Activated CD8-positive, alpha-beta memory T cell treated with anti-CD3 and anti-CD28 coated beads, Interleukin-2, amount 10 ng/mL, durations not matched to agents 7 days and 5 days (primary cell): ENCODE data around the gene ZNF667. TPM values are rescaled to one million over a fixed set of nuclear protein-coding genes. Genes with fewer than 3 reads are reported as not detected.

Experiments used
- ATAC-seq: fragments of 150-1000 bp; cut with Tn5 transposase; one replicate; pipeline ENCODE4 v1.10.0; 2021; ENCODE audit warnings: moderate library complexity
- CTCF ChIA-PET: fragments of 350-600 bp; sonication (Branson Sonifier 250); formaldehyde crosslinking; loops from one replicate; lab custom pipeline; 2021; ENCODE audit warnings: antibody characterized with exemption; lab: Charles Lee
- DNase-seq: peaks from one replicate; pipeline ENCODE4 v3.0.0-alpha.2; 2020
- H3K27ac Mint-ChIP-seq: one replicate; pipeline ENCODE4 v1.8.0; 2021; ENCODE audit warnings: mild to moderate bottlenecking, mixed read lengths
- H3K27me3 Mint-ChIP-seq: one replicate; pipeline ENCODE4 v1.8.0; 2021; ENCODE audit warnings: mixed read lengths
- H3K36me3 Mint-ChIP-seq: one replicate; pipeline ENCODE4 v1.8.0; 2021; ENCODE audit warnings: mild to moderate bottlenecking, mixed read lengths
- H3K4me1 Mint-ChIP-seq: one replicate; pipeline ENCODE4 v1.8.0; 2021; ENCODE audit warnings: mixed read lengths
- H3K4me3 Mint-ChIP-seq: one replicate; pipeline ENCODE4 v1.8.0; 2021; ENCODE audit warnings: mild to moderate bottlenecking, moderate library complexity, mixed read lengths
- H3K9me3 Mint-ChIP-seq: one replicate; pipeline ENCODE4 v1.8.0; 2022; ENCODE audit warnings: low read depth, mixed read lengths
- total RNA-seq, 2 experiments: library from RNA; stranded (reverse); gene quantifications; one replicate each; pipeline ENCODE4 v1.2.3, GENCODE V29; 2021

The ZNF667 gene
- under 1 TPM; 0.32 to 0.52 TPM for total RNA-seq

DNA sequence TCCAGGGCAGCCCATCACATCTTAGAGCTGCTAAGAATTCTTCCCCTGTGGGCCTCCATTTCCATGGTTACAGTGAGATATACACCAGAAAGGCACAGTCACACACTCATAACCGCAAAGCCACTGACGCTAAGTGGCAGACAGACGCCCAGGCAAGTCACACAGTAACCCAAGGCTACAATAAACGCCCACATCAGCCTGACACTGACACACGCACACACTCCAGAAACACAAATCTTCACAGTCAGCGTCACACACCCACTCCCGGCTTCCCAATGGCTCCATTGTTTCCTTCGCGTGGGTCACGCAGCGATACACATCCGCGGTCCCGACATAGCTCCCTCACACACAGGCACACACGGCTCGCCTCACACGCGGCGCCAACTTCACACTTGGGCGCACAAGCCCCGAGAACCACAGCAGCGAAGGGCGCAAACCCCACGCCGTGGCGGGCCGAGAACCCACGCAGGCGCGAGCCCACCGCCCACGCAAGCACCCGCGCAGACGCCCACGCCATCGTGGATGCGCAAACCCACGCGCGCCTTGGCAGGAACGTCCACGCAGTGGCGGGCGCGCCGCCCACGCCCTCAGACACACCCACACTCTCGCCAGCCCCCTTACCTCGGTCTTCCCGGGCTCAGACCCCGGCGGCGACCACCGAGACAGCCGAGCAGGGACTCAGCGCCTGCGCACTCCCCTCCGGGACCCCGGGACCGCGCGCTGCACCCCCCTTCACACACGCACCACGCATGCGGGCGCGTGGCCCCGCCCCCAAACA lies at the start of gene ZNF667:
ZNF667 (minus strand) TSS at position 695 of the 778 bp plus-strand sequence. CDS start 14,975 bp downstream, outside the sequence.
- no peak for ATAC-seq
- Mint-ChIP-seq H3K36me3 (peaks cover 14% of the 10 kb centered on the region), H3K27me3 (peaks cover 4% of the 10 kb centered on the region), H3K4me1 (peaks cover 9% of the 10 kb centered on the region), H3K9me3 (peaks cover 35% of the 10 kb centered on the region), H3K4me3 (peak within 1 kb of the TSS; percentile 68), H3K27ac (peak within 1 kb of the TSS; percentile 69)
- DNase-seq: no peak
- CTCF ChIA-PET: no interaction called here

DNA sequence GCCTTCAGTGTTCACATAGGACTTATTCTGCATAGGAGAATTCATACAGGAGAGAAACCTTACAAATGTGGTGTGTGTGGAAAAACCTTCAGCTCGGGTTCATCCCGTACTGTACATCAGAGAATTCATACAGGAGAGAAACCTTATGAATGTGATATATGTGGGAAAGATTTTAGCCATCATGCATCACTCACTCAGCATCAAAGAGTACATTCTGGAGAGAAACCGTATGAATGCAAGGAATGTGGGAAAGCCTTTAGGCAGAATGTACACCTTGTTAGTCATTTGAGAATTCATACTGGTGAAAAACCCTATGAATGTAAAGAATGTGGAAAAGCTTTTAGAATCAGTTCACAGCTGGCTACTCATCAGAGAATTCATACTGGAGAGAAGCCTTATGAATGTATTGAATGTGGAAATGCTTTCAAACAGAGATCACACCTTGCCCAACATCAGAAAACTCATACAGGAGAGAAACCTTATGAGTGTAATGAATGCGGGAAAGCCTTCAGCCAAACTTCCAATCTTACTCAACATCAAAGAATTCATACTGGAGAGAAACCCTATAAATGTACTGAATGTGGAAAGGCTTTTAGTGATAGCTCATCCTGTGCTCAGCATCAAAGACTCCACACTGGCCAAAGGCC lies 48.2 kb upstream of the ZNF667 start:
- Mint-ChIP-seq H3K4me1 (no peaks in the 10 kb centered on the region), H3K36me3 (peaks cover 15% of the 10 kb centered on the region), H3K4me3 (no peak overlapping the region), H3K9me3 (peaks cover 38% of the 10 kb centered on the region), H3K27me3 (no peaks in the 10 kb centered on the region), H3K27ac (no peak overlapping the region)
- CTCF ChIA-PET: no interaction called here
- DNase-seq (no peak), ATAC-seq (no peak)

- Mint-ChIP-seq H3K27ac (no peak overlapping the region), H3K36me3 (peaks cover 4% of the 10 kb centered on the region), H3K4me3 (no peak overlapping the region), H3K9me3 (peaks cover 6% of the 10 kb centered on the region), H3K27me3 (peaks cover 2% of the 10 kb centered on the region), H3K4me1 (peaks cover 6% of the 10 kb centered on the region)
- ATAC-seq: no peak
- DNase-seq: no peak
- CTCF ChIA-PET: no interaction called here
These were observed 31.2 kb upstream of the ZNF667 start for GRCh38 chr19:56508290-56508778.

DNA sequence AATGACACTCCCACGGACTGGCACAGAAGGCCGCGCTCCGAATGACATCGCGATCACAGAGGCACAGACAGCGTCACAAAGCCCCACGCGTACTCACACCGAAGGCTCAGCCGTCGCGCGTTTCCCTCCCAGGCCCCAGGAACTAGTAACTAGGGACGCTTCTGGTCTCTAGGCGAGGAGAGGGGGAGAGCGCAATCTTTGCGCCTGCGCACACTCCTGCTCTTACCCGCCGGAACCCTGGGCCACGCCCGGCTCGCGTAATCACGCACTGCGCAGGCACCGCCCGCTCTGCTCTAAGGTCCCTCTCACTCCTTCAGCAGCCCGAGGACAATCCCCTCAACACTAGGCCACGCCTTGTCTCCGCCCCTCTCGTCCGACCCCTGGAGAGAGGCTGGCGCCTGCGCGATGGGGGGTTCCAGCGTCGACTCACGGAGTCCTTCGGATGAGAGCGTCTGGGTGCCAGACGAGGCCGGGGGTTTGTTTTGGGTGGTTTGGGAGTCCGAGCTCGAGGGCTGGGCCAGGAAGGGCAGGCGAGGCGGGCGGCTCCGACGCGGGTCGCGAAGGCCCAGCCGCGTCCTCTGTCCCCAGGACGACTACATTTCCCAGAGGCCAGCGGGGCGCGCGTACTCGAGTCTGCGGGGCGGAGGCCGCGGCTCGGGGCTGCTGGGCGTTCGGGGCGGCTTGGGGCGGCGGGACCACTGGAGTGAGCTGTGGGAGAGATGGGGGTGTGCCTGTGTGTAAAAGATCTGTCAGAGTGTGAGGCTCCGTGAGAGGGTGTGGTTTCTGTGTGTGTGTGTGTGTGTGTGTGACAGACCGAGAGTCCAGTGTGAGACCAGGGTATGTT lies 30.5 kb upstream of the ZNF667 start, which contains the start of gene ZNF471:
ZNF471 (plus strand) TSS at position 410 of the 844 bp plus-strand sequence. CDS start 3,717 bp downstream, outside the sequence.
- CTCF ChIA-PET: no interaction called here
- H3K27me3 Mint-ChIP-seq: peaks cover 2% of the 10 kb centered on the region
- peaks cover 9% of the 10 kb centered on the region for H3K9me3 Mint-ChIP-seq
- peaks cover 4% of the 10 kb centered on the region for H3K36me3 Mint-ChIP-seq
- peak within 1 kb of the TSS; percentile 45 for H3K4me3 Mint-ChIP-seq
- H3K27ac Mint-ChIP-seq: no peak within 1 kb of the TSS
- peaks cover 6% of the 10 kb centered on the region for H3K4me1 Mint-ChIP-seq
- peak; percentile 90 for DNase-seq
- peak; percentile 99 for ATAC-seq

GRCh38 chr19:56504581-56504980 lies 27.4 kb upstream of the ZNF667 start:
- no peak overlapping the region for H3K4me3 Mint-ChIP-seq
- no peak overlapping the region for H3K27ac Mint-ChIP-seq
- peaks cover 4% of the 10 kb centered on the region for H3K36me3 Mint-ChIP-seq
- DNase-seq (no peak), ATAC-seq (no peak)
- peaks cover 19% of the 10 kb centered on the region for H3K9me3 Mint-ChIP-seq
- peaks cover 6% of the 10 kb centered on the region for H3K4me1 Mint-ChIP-seq
- CTCF ChIA-PET: no interaction called here
- H3K27me3 Mint-ChIP-seq: peaks cover 2% of the 10 kb centered on the region

DNA sequence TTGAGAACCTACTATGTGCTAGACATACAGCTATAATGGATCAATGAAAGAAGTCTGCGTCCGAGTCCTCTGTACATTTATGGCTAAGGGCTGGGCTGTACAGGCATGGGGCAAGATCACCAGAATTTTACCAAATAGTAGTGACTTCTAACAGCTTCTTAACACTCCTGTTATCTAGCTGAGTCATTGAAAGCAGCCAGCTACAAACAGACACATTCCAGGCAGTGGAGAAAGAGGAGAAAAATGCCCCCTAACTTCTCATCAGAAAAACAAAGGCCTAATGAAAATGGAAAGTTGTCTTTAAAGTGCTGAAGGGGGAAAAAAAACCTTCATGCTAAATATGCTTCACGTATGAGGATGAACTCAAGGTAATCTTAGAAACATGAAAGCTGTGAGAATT lies 14.3 kb upstream of the ZNF667 start:
- H3K36me3 Mint-ChIP-seq: peaks cover 3% of the 10 kb centered on the region
- H3K4me1 Mint-ChIP-seq: no peaks in the 10 kb centered on the region
- CTCF ChIA-PET: no interaction called here
- H3K27ac Mint-ChIP-seq: no peak overlapping the region
- no peak overlapping the region for H3K4me3 Mint-ChIP-seq
- DNase-seq: no peak
- H3K27me3 Mint-ChIP-seq: no peaks in the 10 kb centered on the region
- peaks cover 31% of the 10 kb centered on the region for H3K9me3 Mint-ChIP-seq
- no peak for ATAC-seq

DNA sequence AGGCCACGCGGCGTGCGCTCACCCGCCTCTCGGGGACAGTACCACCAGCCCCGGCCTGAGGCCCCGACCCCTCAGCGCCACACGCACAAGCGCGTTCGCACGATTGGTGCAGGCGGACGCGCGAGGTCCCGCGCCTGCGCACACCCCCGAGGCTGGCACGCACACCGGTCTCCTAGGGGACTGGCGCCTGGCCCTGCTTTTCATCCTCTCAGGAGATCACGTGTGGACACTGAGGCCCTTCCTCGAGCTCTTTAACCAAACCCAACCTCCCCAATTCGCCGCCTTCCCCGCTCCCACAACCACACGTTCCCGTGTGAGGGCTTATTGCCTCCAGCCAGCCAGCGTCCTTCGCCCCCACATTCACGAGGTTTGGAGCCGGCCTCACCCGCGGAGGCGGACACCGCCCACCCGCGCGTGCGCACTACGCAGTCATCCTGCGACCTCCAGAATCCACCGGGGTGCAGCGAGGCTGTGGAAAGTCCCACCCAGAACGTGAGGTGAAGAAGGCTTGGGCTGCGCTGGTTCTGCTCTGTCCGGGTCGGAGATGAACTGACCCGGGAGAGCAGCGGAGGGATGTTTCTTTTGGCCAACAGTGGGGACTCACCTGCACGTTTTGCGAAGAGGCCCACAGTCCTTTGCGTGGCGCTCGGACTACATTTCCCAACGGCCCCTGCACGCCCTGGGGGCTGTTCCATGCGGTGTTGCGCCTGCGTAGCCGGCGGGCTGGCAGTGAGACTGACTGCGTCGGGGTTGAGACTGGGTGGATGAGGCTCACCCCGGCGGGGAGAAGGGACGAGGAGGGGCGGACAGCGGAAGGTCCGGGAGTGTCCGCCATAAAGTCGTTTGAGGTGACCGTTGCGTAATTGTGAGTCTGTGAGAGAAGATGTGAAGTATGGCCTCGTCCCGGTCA lies 539 bp upstream of the ZNF667 start:
- Mint-ChIP-seq H3K36me3 (peaks cover 14% of the 10 kb centered on the region), H3K27me3 (peaks cover 4% of the 10 kb centered on the region), H3K4me1 (peaks cover 9% of the 10 kb centered on the region), H3K4me3 (peak overlapping the region; percentile 68), H3K27ac (peak overlapping the region; percentile 69), H3K9me3 (peaks cover 28% of the 10 kb centered on the region)
- CTCF ChIA-PET: no interaction called here
- ATAC-seq (peak; percentile 79), DNase-seq (peak; percentile 53)

GRCh38 chr19:56476093-56476492 lies 1.1 kb downstream of the ZNF667 start:
- CTCF ChIA-PET: no interaction called here
- ATAC-seq (no peak), DNase-seq (no peak)
- Mint-ChIP-seq H3K4me1 (peaks cover 9% of the 10 kb centered on the region), H3K36me3 (peaks cover 13% of the 10 kb centered on the region), H3K9me3 (peaks cover 32% of the 10 kb centered on the region), H3K27ac (no peak overlapping the region), H3K4me3 (no peak overlapping the region), H3K27me3 (peaks cover 4% of the 10 kb centered on the region)

- CTCF ChIA-PET: no interaction called here
- no peak overlapping the region for H3K4me3 Mint-ChIP-seq
- peaks cover 26% of the 10 kb centered on the region for H3K9me3 Mint-ChIP-seq
- ATAC-seq (no peak), DNase-seq (no peak)
- H3K27ac Mint-ChIP-seq: no peak overlapping the region
- H3K36me3 Mint-ChIP-seq: peaks cover 12% of the 10 kb centered on the region
- H3K4me1 Mint-ChIP-seq: peaks cover 9% of the 10 kb centered on the region
- H3K27me3 Mint-ChIP-seq: peaks cover 4% of the 10 kb centered on the region
These were observed 2.8 kb downstream of the ZNF667 start for GRCh38 chr19:56474308-56474707.

DNA sequence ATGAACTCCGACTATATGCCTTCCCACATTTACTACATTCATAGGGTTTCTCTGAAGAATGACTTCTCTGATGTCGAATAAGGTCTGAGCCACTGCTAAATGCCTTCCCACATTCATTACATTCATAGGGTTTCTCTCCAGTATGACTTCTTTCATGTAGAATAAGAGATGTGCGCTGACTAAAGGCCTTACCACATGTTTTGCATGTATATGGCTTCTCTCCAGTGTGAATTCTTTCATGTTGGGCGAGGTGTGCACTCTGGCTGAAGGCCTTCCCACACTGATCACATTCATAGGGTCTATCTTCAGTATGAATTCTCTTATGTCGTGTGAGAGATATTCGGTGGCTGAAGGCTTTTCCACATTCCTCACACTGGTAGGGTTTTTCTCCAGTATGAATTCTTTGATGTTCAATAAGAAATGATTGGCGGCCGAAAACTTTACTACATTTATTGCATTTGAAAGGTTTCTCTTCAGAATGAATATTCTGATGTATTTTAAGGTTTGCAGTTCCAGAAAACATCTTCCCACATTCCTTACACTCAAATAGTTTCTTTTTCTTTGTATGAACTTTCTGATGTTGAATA lies 35.8 kb downstream of the ZNF667 start:
- Mint-ChIP-seq H3K27ac (no peak overlapping the region), H3K36me3 (peaks cover 9% of the 10 kb centered on the region), H3K4me3 (no peak overlapping the region), H3K9me3 (peaks cover 55% of the 10 kb centered on the region), H3K27me3 (no peaks in the 10 kb centered on the region), H3K4me1 (no peaks in the 10 kb centered on the region)
- DNase-seq (no peak), ATAC-seq (no peak)
- CTCF ChIA-PET: no interaction called here

DNA sequence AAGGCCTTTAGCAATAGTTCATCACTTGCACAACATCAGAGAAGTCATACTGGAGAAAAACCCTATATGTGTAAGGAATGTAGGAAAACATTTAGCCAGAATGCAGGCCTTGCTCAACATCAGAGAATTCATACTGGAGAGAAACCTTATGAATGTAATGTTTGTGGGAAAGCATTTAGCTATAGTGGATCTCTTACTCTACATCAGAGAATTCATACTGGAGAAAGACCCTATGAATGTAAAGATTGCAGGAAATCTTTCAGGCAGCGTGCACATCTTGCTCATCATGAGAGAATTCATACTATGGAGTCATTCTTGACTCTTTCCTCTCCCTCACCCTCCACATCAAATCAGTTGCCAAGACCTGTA lies 53.2 kb downstream of the ZNF667 start:
- H3K4me3 Mint-ChIP-seq: no peak overlapping the region
- ATAC-seq (no peak), DNase-seq (no peak)
- no peak overlapping the region for H3K27ac Mint-ChIP-seq
- H3K36me3 Mint-ChIP-seq: peaks cover 51% of the 10 kb centered on the region
- H3K4me1 Mint-ChIP-seq: no peaks in the 10 kb centered on the region
- CTCF ChIA-PET: no interaction called here
- H3K27me3 Mint-ChIP-seq: no peaks in the 10 kb centered on the region
- H3K9me3 Mint-ChIP-seq: peaks cover 54% of the 10 kb centered on the region

DNA sequence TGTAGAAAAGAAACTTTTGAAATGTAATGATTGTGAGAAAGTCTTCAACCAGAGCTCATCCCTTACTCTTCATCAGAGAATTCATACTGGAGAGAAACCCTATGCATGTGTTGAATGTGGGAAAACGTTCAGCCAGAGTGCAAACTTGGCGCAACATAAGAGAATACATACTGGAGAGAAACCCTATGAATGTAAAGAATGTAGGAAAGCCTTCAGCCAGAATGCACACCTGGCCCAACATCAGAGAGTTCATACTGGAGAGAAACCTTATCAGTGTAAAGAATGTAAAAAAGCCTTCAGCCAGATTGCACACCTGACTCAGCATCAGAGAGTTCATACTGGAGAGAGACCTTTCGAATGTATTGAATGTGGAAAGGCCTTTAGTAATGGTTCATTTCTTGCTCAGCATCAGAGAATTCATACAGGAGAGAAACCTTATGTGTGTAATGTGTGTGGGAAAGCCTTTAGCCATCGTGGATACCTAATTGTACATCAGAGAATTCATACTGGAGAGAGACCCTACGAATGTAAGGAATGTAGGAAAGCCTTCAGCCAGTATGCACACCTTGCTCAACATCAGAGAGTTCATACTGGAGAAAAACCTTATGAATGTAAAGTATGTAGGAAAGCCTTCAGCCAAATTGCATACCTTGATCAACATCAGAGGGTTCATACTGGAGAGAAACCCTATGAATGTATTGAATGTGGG lies 53.7 kb downstream of the ZNF667 start:
- CTCF ChIA-PET: no interaction called here
- Mint-ChIP-seq H3K27ac (no peak overlapping the region), H3K9me3 (peaks cover 57% of the 10 kb centered on the region), H3K36me3 (peaks cover 56% of the 10 kb centered on the region), H3K4me1 (no peaks in the 10 kb centered on the region), H3K27me3 (no peaks in the 10 kb centered on the region), H3K4me3 (no peak overlapping the region)
- DNase-seq (no peak), ATAC-seq (no peak)
